ENCODE measurements around the gene MAP3K4.

MAP3K4 gene

GRCh38 chr6:161141173-161141572 lies 149.6 kb downstream of the MAP3K4 start:
- no peak overlapping the region for H3K27ac ChIP-seq
- no peak for TF ChIP-seq CTCF (IDR thresholded peaks at IDR 0.05)
- no peaks in the 10 kb centered on the region for H3K36me3 ChIP-seq
- H3K9me3 ChIP-seq: no peaks in the 10 kb centered on the region
- no peaks in the 10 kb centered on the region for H3K27me3 ChIP-seq
- H3K4me3 ChIP-seq (ENCODE audit: low read depth in 1 of 2, low read length in 1 of 2): no peak overlapping the region
- no peaks in the 10 kb centered on the region for H3K4me1 ChIP-seq (ENCODE audit: control insufficient read depth in 1 of 2, insufficient read depth in 1 of 2, low read depth in 1 of 2, low read length in 1 of 2)

- Histone ChIP-seq H3K36me3 (no peaks in the 10 kb centered on the region), H3K27ac (no peak overlapping the region), H3K9me3 (no peaks in the 10 kb centered on the region), H3K4me1 (ENCODE audit: control insufficient read depth in 1 of 2, insufficient read depth in 1 of 2, low read depth in 1 of 2, low read length in 1 of 2) (no peaks in the 10 kb centered on the region), H3K27me3 (no peaks in the 10 kb centered on the region), H3K4me3 (ENCODE audit: low read depth in 1 of 2, low read length in 1 of 2) (no peak overlapping the region)
- no peak for TF ChIP-seq CTCF (IDR thresholded peaks at IDR 0.05)
Observed at GRCh38 chr6:161142957-161143296, 151.4 kb downstream of the MAP3K4 start.

- H3K4me3 ChIP-seq (ENCODE audit: low read depth in 1 of 2, low read length in 1 of 2): no peak overlapping the region
- H3K27me3 ChIP-seq: no peaks in the 10 kb centered on the region
- H3K9me3 ChIP-seq: no peaks in the 10 kb centered on the region
- TF ChIP-seq CTCF (IDR thresholded peaks at IDR 0.05): no peak
- H3K36me3 ChIP-seq: no peaks in the 10 kb centered on the region
- no peaks in the 10 kb centered on the region for H3K4me1 ChIP-seq (ENCODE audit: control insufficient read depth in 1 of 2, insufficient read depth in 1 of 2, low read depth in 1 of 2, low read length in 1 of 2)
- H3K27ac ChIP-seq: no peak overlapping the region
Observed at GRCh38 chr6:161143663-161144430, 152.3 kb downstream of the MAP3K4 start.

GRCh38 chr6:161150136-161150535 lies 158.6 kb downstream of the MAP3K4 start:
- Histone ChIP-seq H3K4me3 (ENCODE audit: low read depth in 1 of 2, low read length in 1 of 2) (no peak overlapping the region), H3K27ac (no peak overlapping the region), H3K27me3 (no peaks in the 10 kb centered on the region), H3K36me3 (no peaks in the 10 kb centered on the region), H3K9me3 (no peaks in the 10 kb centered on the region), H3K4me1 (ENCODE audit: control insufficient read depth in 1 of 2, insufficient read depth in 1 of 2, low read depth in 1 of 2, low read length in 1 of 2) (no peaks in the 10 kb centered on the region)
- TF ChIP-seq CTCF (IDR thresholded peaks at IDR 0.05): no peak

GRCh38 chr6:161150566-161150965 lies 159.0 kb downstream of the MAP3K4 start:
- no peak for TF ChIP-seq CTCF (IDR thresholded peaks at IDR 0.05)
- H3K4me1 ChIP-seq (ENCODE audit: control insufficient read depth in 1 of 2, insufficient read depth in 1 of 2, low read depth in 1 of 2, low read length in 1 of 2): no peaks in the 10 kb centered on the region
- H3K27ac ChIP-seq: no peak overlapping the region
- no peaks in the 10 kb centered on the region for H3K36me3 ChIP-seq
- H3K9me3 ChIP-seq: no peaks in the 10 kb centered on the region
- no peak overlapping the region for H3K4me3 ChIP-seq (ENCODE audit: low read depth in 1 of 2, low read length in 1 of 2)
- H3K27me3 ChIP-seq: no peaks in the 10 kb centered on the region

All from neutrophil (primary cell).